ENCODE results near the gene PARS2. TPM values are rescaled to one million over a fixed set of nuclear protein-coding genes. Genes with fewer than 3 reads are reported as not detected.

The PARS2 gene
- total RNA-seq, 1 donor = 6.2 TPM

DNA sequence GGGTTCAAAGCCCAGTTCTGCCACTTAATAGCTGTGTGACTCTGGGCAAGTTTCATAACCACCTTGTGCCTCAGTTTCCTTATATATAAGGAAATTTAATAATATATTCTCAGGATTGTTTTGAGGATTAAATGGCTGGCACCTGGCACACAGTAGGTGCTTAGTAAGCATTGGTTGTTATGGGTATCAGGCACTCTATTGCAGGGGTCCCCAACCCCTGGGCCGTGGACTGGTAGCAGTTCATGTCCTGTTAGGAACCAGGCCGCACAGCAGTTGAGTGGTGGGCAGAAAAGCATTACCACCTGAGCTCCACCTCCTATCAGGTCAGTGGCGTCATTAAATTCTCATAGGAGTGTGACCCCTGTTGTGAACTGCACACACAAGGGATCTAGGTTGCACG is 18.5 kb downstream of the PARS2 start:
- H3K27ac ChIP-seq (ENCODE audit: low read depth, low read length) = no peak overlapping the region
- H3K79me2 ChIP-seq (ENCODE audit: insufficient read depth, low read length) = no peaks in the 10 kb centered on the region
- H4K20me1 ChIP-seq (ENCODE audit: insufficient read depth, low read length) = no peaks in the 10 kb centered on the region
- H3K27me3 ChIP-seq (ENCODE audit: insufficient read depth, low read length) = peaks cover 2% of the 10 kb centered on the region
- no peaks in the 10 kb centered on the region for H3K9me3 ChIP-seq (ENCODE audit: low read depth, low read length)
- H2AFZ ChIP-seq (ENCODE audit: low read length) = no peak overlapping the region
- H3K4me3 ChIP-seq (ENCODE audit: insufficient read depth, low read length) = no peak overlapping the region
- H3K36me3 ChIP-seq (ENCODE audit: insufficient read depth, low read length) = peaks cover 15% of the 10 kb centered on the region
- H3K4me1 ChIP-seq (ENCODE audit: insufficient read depth, low read length) = no peaks in the 10 kb centered on the region
- DNase-seq (ENCODE audit: insufficient read length, low spot score, missing footprints) = no peak
- H3K4me2 ChIP-seq (ENCODE audit: insufficient read depth, low read length) = no peak overlapping the region
- TF ChIP-seq, protein P1, sequence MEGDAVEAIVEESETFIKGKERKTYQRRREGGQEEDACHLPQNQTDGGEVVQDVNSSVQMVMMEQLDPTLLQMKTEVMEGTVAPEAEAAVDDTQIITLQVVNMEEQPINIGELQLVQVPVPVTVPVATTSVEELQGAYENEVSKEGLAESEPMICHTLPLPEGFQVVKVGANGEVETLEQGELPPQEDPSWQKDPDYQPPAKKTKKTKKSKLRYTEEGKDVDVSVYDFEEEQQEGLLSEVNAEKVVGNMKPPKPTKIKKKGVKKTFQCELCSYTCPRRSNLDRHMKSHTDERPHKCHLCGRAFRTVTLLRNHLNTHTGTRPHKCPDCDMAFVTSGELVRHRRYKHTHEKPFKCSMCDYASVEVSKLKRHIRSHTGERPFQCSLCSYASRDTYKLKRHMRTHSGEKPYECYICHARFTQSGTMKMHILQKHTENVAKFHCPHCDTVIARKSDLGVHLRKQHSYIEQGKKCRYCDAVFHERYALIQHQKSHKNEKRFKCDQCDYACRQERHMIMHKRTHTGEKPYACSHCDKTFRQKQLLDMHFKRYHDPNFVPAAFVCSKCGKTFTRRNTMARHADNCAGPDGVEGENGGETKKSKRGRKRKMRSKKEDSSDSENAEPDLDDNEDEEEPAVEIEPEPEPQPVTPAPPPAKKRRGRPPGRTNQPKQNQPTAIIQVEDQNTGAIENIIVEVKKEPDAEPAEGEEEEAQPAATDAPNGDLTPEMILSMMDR (IDR thresholded peaks at IDR 0.05; ENCODE audit: extremely low read depth, low read depth, low read length) = no peak

DNA sequence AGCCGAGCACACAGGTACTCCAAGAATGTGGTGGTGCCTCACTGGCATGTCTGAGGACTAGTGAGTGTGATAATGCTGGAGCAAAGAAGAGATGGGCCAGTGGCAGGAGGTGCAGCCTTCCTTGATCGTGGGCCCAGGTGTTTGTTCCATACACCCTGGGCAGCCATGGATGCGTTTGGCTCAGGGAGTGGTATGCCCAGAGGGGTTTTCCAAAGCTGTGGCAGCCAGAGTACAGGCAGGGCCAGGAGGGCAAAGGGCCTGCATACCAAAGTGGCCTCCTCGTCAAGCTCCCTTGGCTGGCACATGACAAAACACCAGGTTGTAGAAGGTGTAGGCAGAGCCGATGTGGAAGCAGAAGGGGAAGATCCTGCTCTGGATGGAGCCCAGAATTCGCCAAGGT is 19.0 kb downstream of the PARS2 start:
- Histone ChIP-seq H4K20me1 (ENCODE audit: insufficient read depth, low read length) (no peaks in the 10 kb centered on the region), H3K4me1 (ENCODE audit: insufficient read depth, low read length) (no peaks in the 10 kb centered on the region), H3K27ac (ENCODE audit: low read depth, low read length) (no peak overlapping the region), H3K36me3 (ENCODE audit: insufficient read depth, low read length) (peaks cover 21% of the 10 kb centered on the region), H3K27me3 (ENCODE audit: insufficient read depth, low read length) (peaks cover 2% of the 10 kb centered on the region), H3K4me2 (ENCODE audit: insufficient read depth, low read length) (no peak overlapping the region), H2AFZ (ENCODE audit: low read length) (no peak overlapping the region), H3K79me2 (ENCODE audit: insufficient read depth, low read length) (no peaks in the 10 kb centered on the region), H3K9me3 (ENCODE audit: low read depth, low read length) (no peaks in the 10 kb centered on the region), H3K4me3 (ENCODE audit: insufficient read depth, low read length) (no peak overlapping the region)
- DNase-seq (ENCODE audit: insufficient read length, low spot score, missing footprints) = peak; percentile 14
- TF ChIP-seq, protein P1 (IDR thresholded peaks at IDR 0.05; ENCODE audit: extremely low read depth, low read depth, low read length) = no peak

DNA sequence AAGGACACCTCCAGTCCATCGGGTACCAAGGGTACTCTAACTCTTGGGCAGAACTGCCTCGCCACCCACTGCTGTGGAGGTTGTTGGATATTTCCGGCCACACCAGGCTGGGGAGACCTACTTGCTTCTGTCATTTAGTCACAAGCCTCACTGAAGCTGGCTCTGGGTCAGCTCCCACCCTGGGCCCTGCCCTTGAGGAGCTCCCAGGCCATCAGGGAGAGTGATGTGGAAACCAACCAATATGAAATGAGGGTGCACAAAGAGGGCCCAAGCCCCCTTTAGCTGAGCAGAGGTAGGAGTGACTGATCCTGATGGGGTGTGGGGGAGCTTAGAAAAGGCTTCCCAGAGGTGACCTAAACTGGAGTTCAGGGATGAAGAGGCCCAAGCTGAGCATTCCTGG is 19.6 kb downstream of the PARS2 start:
- H4K20me1 ChIP-seq (ENCODE audit: insufficient read depth, low read length) = no peaks in the 10 kb centered on the region
- no peak overlapping the region for H2AFZ ChIP-seq (ENCODE audit: low read length)
- no peak overlapping the region for H3K27ac ChIP-seq (ENCODE audit: low read depth, low read length)
- TF ChIP-seq, protein P1 (IDR thresholded peaks at IDR 0.05; ENCODE audit: extremely low read depth, low read depth, low read length) = no peak
- H3K36me3 ChIP-seq (ENCODE audit: insufficient read depth, low read length) = peaks cover 27% of the 10 kb centered on the region
- no peaks in the 10 kb centered on the region for H3K9me3 ChIP-seq (ENCODE audit: low read depth, low read length)
- no peaks in the 10 kb centered on the region for H3K27me3 ChIP-seq (ENCODE audit: insufficient read depth, low read length)
- no peaks in the 10 kb centered on the region for H3K4me1 ChIP-seq (ENCODE audit: insufficient read depth, low read length)
- no peak overlapping the region for H3K4me2 ChIP-seq (ENCODE audit: insufficient read depth, low read length)
- DNase-seq (ENCODE audit: insufficient read length, low spot score, missing footprints) = peak; percentile 9
- H3K79me2 ChIP-seq (ENCODE audit: insufficient read depth, low read length) = no peaks in the 10 kb centered on the region
- H3K4me3 ChIP-seq (ENCODE audit: insufficient read depth, low read length) = no peak overlapping the region

DNA sequence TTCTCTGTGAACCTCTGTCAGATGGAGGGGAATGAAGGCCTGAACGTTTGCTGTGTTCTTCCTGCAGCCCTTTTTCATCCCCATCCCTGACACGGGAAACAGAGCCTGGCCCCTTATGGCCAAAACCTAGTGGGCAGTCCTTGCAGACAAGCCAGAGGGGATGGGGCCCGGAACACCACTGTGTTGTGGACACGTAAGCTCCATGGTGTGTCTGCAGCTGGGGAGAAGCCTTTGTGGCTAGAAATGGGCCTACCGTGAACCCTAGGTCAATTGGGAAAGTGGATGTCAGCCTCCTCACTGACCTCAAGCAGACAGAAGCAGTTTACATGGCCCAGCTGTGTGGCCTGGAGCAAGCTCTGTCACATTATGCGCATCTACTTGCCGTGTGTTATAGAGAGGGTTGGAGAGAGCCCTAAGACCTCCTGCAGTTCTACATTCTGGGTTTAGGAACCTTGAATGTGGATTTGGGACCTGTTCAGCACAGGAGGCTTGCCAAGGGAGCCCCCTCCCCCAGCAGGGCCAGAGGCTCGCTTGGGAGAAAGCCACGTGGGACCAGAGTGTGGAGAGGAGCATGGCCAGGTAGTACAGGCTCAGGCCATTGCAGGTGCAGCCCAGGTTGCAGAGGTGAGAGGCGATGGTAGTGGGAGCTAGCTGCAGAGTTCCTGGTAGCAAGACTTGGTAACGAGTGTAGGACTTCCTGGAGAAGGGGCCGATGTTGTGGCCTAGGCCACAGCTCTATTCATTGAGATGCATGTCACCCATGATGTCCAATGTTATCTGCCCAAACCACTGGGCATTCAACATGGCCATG is 20.7 kb downstream of the PARS2 start:
- H3K9me3 ChIP-seq (ENCODE audit: low read depth, low read length) = no peaks in the 10 kb centered on the region
- H3K79me2 ChIP-seq (ENCODE audit: insufficient read depth, low read length) = no peaks in the 10 kb centered on the region
- H3K27me3 ChIP-seq (ENCODE audit: insufficient read depth, low read length) = no peaks in the 10 kb centered on the region
- H3K27ac ChIP-seq (ENCODE audit: low read depth, low read length) = no peak overlapping the region
- no peak overlapping the region for H2AFZ ChIP-seq (ENCODE audit: low read length)
- peaks cover 36% of the 10 kb centered on the region for H3K36me3 ChIP-seq (ENCODE audit: insufficient read depth, low read length)
- H4K20me1 ChIP-seq (ENCODE audit: insufficient read depth, low read length) = no peaks in the 10 kb centered on the region
- DNase-seq (ENCODE audit: insufficient read length, low spot score, missing footprints) = peak; percentile 47
- no peak overlapping the region for H3K4me2 ChIP-seq (ENCODE audit: insufficient read depth, low read length)
- no peak overlapping the region for H3K4me3 ChIP-seq (ENCODE audit: insufficient read depth, low read length)
- H3K4me1 ChIP-seq (ENCODE audit: insufficient read depth, low read length) = no peaks in the 10 kb centered on the region
- TF ChIP-seq, protein P1 (IDR thresholded peaks at IDR 0.05; ENCODE audit: extremely low read depth, low read depth, low read length) = no peak

Measured in osteoblast (primary cell).